GM19240 (cell line): ENCODE results near the gene MXI1.
"Not testable (repeated sequence)": the region's sequence is repeated elsewhere in the genome, so short reads cannot be mapped to it uniquely, and the experiment has no call there.

Experiments
- DNase-seq: peaks from one replicate; pipeline ENCODE4 v3.0.0; 2011; ENCODE audit warnings: low spot score; ENCODE audit not compliant: insufficient read length

MXI1 gene

DNA sequence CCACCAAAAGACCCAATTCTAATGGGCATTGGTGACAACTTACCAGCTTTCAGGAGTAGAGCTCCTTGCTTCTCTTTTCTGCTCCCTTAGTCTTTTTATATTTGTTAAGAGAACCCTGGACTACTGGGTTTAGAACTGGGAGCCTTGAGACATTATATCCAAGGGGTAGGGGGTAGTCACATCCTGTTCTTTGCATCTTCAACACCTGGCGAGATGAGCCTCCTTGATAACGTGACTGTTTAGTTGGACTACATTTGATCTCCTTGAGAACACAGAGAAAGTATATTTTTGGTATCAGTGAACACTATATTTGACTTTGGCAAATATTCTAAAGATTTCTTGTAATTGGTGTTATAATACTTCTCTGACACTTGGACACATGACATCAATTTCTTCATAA, 106.3 kb downstream of the MXI1 start:
- DNase-seq = no peak

- no peak for DNase-seq
Observed at GRCh38 chr10:110317866-110318850, 110.8 kb downstream of the MXI1 start.

DNA sequence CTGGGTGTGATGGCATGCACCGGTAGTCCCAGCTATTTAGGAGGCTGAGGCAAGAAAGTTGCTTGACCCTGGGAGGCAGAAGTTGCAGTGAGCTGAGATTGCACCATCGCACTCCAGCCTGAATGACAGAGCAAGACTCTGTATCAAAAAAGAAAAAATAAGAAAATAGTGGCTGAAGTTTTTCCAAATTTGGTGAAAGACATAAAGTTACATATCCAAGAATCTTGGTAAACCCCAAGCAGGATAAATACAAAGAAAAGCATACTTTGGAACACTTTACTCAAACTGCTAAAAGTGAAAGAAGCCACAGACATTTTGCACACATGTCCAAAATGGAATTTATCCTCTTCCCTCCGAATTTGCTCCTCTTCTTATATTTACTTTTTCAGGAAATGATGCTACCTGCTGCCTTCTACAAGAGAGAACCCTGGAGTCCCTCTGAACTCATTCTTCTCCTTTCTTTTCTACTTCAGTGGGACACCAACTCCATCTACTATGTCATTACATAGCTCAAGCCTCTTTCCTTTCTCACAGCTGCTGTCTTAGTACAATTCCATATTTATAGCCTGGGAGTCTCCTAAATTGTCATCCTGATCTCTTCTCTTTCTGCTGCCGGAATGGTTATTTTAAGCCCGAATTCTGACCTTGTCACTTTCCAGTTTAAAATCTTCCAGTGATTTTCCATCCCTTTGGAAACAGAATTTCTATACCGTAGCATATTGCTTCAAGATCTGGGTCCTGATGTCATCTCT, 114.6 kb downstream of the MXI1 start:
- DNase-seq = no peak

GRCh38 chr10:110323503-110323902, 116.1 kb downstream of the MXI1 start:
- no peak for DNase-seq

GRCh38 chr10:110324201-110324804, 116.9 kb downstream of the MXI1 start:
- no peak for DNase-seq

- DNase-seq = no peak
Observed at GRCh38 chr10:110324805-110325280, 117.4 kb downstream of the MXI1 start.

DNA sequence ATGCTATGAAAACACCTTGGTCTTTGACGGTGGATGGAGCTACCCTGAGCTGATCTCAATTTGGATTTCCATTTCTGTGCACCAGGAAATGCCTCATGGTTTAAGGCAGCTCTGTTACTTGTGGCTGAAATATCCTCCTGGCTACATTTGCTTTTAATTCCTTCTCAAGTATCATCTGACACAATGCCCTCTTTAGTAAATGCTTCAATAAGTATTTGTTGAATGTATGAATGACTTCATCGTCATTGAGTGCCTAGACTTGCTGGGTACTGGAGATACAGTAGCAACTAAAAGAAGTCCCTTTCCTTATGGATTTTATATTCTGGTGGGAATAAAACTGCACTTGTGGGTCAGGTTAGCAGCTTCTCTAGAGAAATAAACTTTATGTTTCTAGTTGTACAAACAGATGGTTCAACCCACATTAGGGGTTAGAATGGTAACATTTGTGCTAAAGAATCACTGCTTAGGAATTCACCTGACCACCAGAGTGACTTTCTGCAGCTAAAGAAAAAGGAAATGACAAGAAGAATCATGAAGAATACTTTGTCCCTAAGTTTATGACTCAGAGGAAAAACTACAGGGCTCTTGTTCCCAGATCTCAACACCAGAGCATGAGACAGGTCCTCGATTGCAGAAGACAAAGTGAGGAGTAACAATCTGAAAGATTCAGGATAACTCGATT, 119.1 kb downstream of the MXI1 start:
- no peak for DNase-seq

DNA sequence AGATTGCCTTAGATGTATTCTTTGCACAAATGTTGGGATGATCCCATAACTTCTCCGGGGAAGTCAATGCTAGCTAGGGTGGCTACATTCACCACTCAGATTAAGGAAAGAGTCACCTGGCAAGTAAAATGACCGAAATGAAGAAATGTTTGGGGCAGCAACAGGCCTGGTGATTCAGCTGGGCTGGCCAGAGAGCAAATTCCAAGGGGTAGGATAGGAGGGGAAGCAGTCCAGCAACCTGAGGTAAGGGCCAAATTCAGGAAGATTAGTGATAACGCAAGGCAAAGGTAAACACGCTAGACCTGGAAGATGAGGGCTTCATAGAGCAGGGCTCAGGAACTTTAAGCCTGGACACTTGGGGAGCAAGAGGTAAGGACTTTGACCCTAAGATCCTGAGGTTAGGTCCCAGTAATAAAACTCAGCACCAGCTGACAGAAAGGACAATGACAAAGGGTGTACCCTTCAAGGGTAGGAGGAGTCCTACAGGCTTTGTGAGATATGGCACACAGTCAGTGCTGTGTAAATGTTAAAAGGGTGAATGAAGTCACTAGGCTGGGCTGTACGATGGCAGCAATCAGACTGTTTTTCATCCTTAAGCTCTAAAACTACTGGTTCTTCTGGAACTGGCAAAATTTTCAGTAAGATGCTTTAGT, 120.0 kb downstream of the MXI1 start:
- no peak for DNase-seq

DNA sequence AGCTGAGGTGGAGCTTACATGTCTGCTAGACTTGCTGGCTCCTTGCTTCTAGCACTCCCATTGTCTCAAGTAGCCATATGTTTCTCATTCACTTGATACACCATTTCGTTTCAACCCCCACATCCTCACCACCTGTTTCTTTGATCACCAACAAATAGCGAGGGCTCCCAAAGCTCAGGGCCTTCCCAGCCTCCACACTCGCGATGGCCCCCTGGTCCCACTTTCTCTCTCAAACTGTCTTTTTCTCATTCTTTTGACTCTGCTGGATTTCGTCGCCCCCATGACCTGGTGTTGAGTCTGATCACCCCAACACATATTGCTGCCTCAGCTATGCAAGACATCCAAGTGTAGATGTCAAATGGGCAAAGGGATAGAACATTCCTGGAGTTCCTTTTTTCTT, 123.3 kb downstream of the MXI1 start:
- DNase-seq = no peak

GRCh38 chr10:110331226-110331795, 123.9 kb downstream of the MXI1 start:
- not testable (repeated sequence) for DNase-seq

DNA sequence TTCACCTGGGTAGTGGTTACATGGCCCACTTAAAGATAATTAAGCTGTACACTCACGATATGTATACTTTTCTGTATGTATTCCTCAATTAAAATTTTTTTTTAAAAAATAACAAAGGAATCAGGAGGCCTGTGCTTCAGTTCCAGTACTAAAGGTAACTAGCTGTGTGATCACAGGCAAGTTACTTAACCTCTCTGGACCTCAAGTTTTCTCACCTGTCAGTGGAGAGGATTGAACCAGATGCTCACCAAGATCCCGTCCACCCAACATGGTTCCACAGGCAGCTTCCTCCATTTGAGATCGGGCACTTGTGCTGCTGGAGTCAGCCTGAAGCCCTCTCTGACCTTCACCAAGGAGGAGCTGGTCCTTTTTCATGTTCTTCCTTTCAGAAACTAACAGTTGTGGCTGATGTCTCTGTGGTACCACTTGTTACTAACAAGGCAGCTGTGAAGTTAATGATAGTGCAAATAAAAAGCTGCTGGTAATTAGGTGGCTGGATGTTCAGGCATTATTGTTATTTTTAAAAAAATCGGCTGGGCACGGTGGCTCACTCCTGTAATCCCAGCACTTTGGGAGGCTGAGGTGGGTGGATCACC, 126.8 kb downstream of the MXI1 start:
- no peak for DNase-seq

DNA sequence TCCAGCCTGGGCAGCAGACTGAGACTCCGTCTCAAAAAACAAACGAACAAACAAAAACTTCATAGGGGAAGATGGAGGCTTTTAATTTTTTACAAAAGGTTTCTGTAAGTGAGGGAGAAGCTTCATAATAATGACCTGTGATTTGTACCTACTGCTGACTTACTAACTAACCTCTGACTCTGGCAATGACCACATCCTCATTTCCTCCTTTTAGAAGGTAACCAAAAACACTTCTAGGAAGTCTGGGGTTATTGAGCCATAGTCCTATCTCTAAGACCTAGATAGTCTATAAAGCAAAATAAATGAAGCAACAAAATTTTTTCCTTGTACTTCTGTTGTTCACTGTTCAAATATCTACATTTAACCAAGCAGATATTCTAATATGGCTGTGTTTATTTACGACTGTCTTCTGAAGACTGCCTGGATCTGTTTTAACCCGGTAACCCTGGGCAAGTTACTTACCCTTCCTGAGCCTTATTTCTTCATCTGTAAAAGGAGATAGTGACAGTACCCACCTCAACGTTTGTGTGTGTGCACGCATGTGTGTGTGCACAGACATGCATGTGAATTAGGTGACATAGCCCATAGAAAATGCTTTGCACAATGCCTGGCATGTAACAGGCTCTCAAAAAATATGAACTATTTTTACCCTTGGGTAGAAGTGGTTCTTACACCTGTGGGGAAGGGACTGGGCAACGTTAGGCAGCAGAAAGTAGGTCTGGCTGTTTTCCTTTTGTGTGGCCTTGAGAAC, 128.1 kb downstream of the MXI1 start:
- DNase-seq = no peak

DNA sequence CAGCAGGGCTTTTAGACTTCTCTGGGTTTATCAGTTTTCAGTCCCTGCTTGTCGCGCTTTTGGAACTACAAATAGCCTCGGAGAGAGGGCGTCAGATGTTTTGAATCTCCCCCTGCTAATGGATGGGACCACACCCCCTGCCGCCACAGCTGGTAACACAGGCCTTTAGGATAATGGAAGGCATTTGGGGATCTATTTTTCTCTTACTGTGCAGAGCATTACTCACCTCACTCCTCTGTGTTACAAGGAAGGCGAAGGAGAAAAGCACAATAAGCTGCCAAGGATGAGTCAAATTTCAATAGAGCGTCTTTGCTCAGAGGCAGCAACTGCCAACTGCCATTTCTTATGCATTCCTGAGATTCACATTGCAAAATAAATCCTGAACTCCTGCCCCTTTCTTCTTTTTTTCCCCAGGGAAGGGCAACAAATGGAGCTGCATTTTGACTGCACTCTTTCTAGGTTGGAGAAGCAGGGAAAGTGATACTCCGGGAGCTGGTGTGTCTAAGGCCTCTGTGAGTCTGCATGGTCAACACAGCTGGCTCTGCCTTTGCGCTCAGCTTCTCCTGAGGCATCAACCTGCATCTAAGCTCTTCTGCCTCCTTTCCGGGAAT, 128.8 kb downstream of the MXI1 start:
- DNase-seq = no peak
